ENCODE measurements around the gene SASH3. TPM values are rescaled to one million over a fixed set of nuclear protein-coding genes. Genes with fewer than 3 reads are reported as not detected.

Gene SASH3
- total RNA-seq, 2 experiments from 2014 or later: 229 to 245 TPM

DNA sequence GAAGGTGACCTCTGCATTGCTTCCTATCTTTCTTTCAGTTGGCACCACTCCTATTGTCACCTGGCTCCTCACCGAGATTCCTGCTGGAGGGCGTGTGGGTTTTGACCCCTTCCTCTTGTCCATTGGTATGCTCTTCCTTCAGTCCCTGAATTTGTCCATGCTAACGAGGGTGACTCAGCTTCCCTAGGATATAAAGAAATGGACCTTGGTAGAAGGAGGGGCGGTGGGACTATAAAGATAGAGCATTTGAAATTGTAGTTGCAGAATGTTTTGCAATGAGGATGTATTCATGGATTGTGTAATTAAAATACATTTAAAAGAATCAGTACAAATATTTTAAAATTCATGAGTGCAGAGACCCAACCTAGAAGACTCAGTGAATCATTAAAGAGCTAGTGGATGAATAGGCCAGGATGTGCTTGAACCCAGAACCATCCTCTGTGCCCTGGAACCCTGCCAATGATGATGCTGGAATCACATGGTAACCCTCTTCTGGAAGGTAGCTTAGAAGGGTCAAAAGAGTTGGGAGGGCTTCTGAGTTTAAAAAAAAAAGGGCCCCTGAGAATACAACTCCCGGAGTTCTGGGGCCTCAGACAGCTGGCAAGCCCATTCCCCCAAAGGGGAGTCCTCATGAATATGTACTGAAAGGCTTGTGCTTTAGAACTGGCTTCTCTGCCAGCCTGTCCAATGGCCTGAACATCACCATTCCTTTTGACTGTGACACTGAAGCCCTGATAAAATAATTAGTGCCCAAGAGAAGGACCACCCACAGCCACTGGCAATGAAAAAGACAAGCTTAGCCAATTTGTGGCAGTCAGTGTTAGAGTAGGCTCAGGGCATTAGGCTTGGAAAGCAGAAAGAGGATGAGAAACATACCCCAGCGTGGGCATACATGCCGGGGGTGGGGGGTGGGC, 32.9 kb upstream of the SASH3 start:
- no peak overlapping the region for H3K4me3 Mint-ChIP-seq
- H3K9me3 Mint-ChIP-seq: no peaks in the 10 kb centered on the region
- peaks cover 41% of the 10 kb centered on the region for H3K4me1 Mint-ChIP-seq
- H3K27ac Mint-ChIP-seq: no peak overlapping the region
- H3K36me3 Mint-ChIP-seq (ENCODE audit: low read depth): no peaks in the 10 kb centered on the region
- no peak for DNase-seq
- POLR2A ChIA-PET: interaction anchor here (0.6 to 5.5 kb wide), 3 partner anchors 11 to 43 kb away, joined by 4 to 45 read pairs (median 34); partner anchors contain the start of gene SASH3
- H3K27me3 Mint-ChIP-seq: no peaks in the 10 kb centered on the region
- CTCF ChIA-PET: interaction anchor here (1.0 to 2.0 kb wide), 5 partner anchors 9 to 109 kb away, joined by 3 to 7 read pairs (median 3); no protein-coding TSS in a partner anchor

DNA sequence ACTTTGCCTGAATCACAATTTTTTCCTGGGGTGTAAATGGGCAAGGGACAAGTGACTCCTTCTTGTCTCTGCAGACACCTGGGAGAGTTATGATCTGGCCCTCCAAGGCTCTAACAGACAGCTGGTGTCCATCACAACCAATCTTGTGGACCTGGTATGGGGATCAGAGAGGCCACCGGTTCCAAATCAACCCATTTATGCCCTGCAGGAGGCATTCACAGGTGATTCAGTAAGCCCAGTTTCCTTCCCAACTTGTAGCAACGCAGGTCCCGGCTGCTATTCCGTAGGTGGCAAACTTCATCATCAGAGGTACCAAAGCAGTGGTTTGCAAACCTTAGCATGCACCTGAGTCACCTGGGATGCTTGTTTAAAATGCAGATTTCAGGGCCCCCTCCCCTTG, 32.2 kb upstream of the SASH3 start:
- Mint-ChIP-seq H3K27ac (no peak overlapping the region), H3K27me3 (no peaks in the 10 kb centered on the region), H3K9me3 (no peaks in the 10 kb centered on the region), H3K36me3 (ENCODE audit: low read depth) (no peaks in the 10 kb centered on the region), H3K4me3 (no peak overlapping the region), H3K4me1 (peaks cover 38% of the 10 kb centered on the region)
- POLR2A ChIA-PET: interaction anchor here (5.5 kb wide), 1 partner anchor 10 kb away, joined by 45 read pairs; no protein-coding TSS in a partner anchor
- DNase-seq: no peak
- CTCF ChIA-PET: interaction anchor here (1.2 to 1.5 kb wide), 2 partner anchors 8 to 12 kb away, joined by 3 to 5 read pairs; no protein-coding TSS in a partner anchor

- ChIA-PET POLR2A (no interaction called here), CTCF (no interaction called here)
- no peaks in the 10 kb centered on the region for H3K36me3 Mint-ChIP-seq (ENCODE audit: low read depth)
- H3K4me3 Mint-ChIP-seq: no peak overlapping the region
- H3K4me1 Mint-ChIP-seq: peaks cover 31% of the 10 kb centered on the region
- H3K9me3 Mint-ChIP-seq: no peaks in the 10 kb centered on the region
- no peaks in the 10 kb centered on the region for H3K27me3 Mint-ChIP-seq
- no peak for DNase-seq
- no peak overlapping the region for H3K27ac Mint-ChIP-seq
Observed at GRCh38 chrX:129748305-129748704, 31.4 kb upstream of the SASH3 start.

DNA sequence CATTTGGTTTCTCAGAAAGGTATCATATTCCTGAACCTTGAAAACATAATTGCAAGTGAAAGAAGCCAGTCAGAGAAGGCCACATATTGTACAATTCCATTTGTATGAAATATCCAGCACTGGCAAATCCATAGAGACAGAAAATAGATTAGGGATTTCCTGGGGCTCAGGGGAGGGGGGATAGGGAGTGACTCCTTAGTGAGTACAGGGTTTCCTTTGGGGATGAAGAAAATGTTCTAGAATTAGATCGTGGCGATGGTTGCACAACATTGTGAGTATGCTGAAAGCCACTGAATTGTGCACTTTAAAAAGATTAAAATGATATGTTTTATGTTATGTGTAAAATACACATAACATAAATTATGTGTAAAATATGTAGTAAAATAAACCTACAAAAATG, 30.7 kb upstream of the SASH3 start:
- H3K27ac Mint-ChIP-seq: no peak overlapping the region
- DNase-seq: no peak
- ChIA-PET CTCF (no interaction called here), POLR2A (no interaction called here)
- H3K9me3 Mint-ChIP-seq: no peaks in the 10 kb centered on the region
- H3K36me3 Mint-ChIP-seq (ENCODE audit: low read depth): no peaks in the 10 kb centered on the region
- H3K27me3 Mint-ChIP-seq: no peaks in the 10 kb centered on the region
- peaks cover 29% of the 10 kb centered on the region for H3K4me1 Mint-ChIP-seq
- no peak overlapping the region for H3K4me3 Mint-ChIP-seq

GRCh38 chrX:129750971-129751370, 28.8 kb upstream of the SASH3 start:
- Mint-ChIP-seq H3K9me3 (no peaks in the 10 kb centered on the region), H3K36me3 (ENCODE audit: low read depth) (no peaks in the 10 kb centered on the region), H3K4me1 (peaks cover 28% of the 10 kb centered on the region), H3K4me3 (no peak overlapping the region), H3K27me3 (no peaks in the 10 kb centered on the region), H3K27ac (no peak overlapping the region)
- no peak for DNase-seq
- ChIA-PET POLR2A (interaction anchor here (6.2 kb wide), 1 partner anchor 31 kb away, joined by 82 read pairs; the partner anchor contains the start of gene SASH3), CTCF (no interaction called here)

GRCh38 chrX:129754056-129755024, 25.4 kb upstream of the SASH3 start:
- H3K27me3 Mint-ChIP-seq: no peaks in the 10 kb centered on the region
- no peak for DNase-seq
- no peak overlapping the region for H3K4me3 Mint-ChIP-seq
- ChIA-PET POLR2A (interaction anchor here (1.3 to 6.2 kb wide), 4 partner anchors 18 to 50 kb away, joined by 3 to 82 read pairs (median 8); partner anchors contain the start of gene SASH3), CTCF (interaction anchor here (0.6 to 2.6 kb wide), 9 partner anchors 10 to 115 kb away, joined by 3 to 38 read pairs (median 13); partner anchors contain the start of genes SASH3 and XPNPEP2)
- H3K36me3 Mint-ChIP-seq (ENCODE audit: low read depth): no peaks in the 10 kb centered on the region
- H3K27ac Mint-ChIP-seq: peak overlapping the region; percentile 86
- peaks cover 55% of the 10 kb centered on the region for H3K4me1 Mint-ChIP-seq
- H3K9me3 Mint-ChIP-seq: no peaks in the 10 kb centered on the region

DNA sequence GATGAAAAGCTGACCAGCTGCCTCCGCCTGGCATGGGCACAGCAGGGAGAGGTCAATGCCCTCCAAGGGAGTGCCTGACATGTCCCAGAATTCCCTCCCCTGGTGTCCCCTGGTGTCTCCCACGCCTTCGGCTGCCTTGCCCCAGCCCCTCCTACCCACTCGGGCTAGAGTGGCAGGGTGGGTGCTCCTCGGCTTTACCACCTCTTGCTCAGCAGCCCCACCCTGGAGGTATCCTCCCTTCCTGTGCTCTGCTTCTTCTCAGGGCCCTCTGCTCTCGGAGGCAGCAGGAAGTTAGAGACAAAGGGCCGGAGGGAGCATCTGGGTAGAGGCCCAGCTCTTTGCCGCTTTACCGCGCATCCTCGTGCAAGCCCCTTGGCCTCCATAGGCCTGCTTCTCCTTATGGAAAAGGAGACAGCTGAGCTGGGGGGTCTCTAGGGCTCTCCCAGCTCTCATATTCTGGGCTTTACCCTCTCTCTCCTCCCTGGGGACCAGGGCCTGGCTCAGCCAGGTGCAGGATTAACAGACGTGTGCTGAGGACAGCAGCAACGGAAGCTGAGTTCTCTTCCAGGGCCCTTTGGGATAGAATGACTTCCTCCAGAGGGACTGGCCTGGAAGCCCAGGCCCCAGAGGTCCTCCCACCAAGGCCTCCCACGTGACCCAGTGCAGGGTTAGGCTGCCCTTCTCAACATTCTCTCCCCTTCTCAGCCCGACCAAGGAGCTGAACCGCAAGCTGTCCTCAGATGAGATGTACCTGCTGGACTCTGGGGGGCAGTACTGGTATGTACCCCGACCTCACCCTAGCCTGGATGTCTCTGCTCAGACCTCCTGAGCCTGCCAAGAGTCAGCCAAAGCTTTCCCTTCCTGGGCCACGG, 23.7 kb upstream of the SASH3 start:
- DNase-seq: peak; percentile 44
- ChIA-PET CTCF (interaction anchor here (0.7 to 2.6 kb wide), 18 partner anchors 9 to 324 kb away, joined by 3 to 38 read pairs (median 5); partner anchors contain the start of genes APLN, SASH3 and XPNPEP2), POLR2A (interaction anchor here (1.1 to 6.2 kb wide), 10 partner anchors 11 to 68 kb away, joined by 3 to 82 read pairs (median 5); partner anchors contain the start of gene SASH3)
- no peaks in the 10 kb centered on the region for H3K27me3 Mint-ChIP-seq
- H3K36me3 Mint-ChIP-seq (ENCODE audit: low read depth): peaks cover 8% of the 10 kb centered on the region
- peak overlapping the region; percentile 86 for H3K27ac Mint-ChIP-seq
- no peaks in the 10 kb centered on the region for H3K9me3 Mint-ChIP-seq
- peaks cover 71% of the 10 kb centered on the region for H3K4me1 Mint-ChIP-seq
- peak overlapping the region; percentile 72 for H3K4me3 Mint-ChIP-seq

DNA sequence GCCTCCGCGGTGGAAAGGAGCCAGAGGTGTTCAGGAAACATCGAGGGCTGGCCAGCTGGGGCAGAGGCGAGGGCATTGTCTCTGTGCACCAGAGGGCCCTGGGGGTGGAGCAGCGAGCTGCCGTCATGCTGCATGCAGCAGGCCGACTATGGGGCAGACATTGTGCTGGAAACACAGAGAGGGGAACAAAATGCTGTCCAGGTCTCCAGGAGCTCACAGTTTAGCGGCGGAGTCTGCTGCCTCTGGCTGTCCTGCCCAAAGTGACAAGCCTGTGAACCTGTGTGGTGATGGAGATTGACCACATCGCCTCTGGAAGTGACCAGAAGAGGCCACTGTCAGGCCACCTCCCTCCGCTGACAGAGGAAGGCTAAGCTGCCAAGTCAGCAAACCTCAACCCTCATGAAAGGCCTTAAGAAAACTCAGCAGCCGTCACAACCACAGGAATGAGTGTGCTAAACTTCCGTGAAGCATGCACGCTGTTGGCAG, 20.1 kb upstream of the SASH3 start:
- DNase-seq: peak; percentile 75
- Mint-ChIP-seq H3K27ac (peak overlapping the region; percentile 94), H3K4me1 (peaks cover 68% of the 10 kb centered on the region), H3K27me3 (no peaks in the 10 kb centered on the region), H3K9me3 (no peaks in the 10 kb centered on the region), H3K36me3 (ENCODE audit: low read depth) (peaks cover 13% of the 10 kb centered on the region), H3K4me3 (peak overlapping the region; percentile 16)
- ChIA-PET POLR2A (interaction anchor here (1.2 to 7.2 kb wide), 5 partner anchors 14 to 37 kb away, joined by 3 to 354 read pairs (median 16); partner anchors contain the start of gene SASH3), CTCF (interaction anchor here (0.8 to 4.7 kb wide), 12 partner anchors 9 to 301 kb away, joined by 3 to 35 read pairs (median 5); partner anchors contain the start of gene SASH3)

- Mint-ChIP-seq H3K9me3 (no peaks in the 10 kb centered on the region), H3K27ac (peak overlapping the region; percentile 94), H3K36me3 (ENCODE audit: low read depth) (peaks cover 13% of the 10 kb centered on the region), H3K4me1 (peaks cover 62% of the 10 kb centered on the region), H3K4me3 (peak overlapping the region; percentile 21), H3K27me3 (no peaks in the 10 kb centered on the region)
- POLR2A ChIA-PET: interaction anchor here (1.2 to 7.2 kb wide), 5 partner anchors 15 to 36 kb away, joined by 3 to 354 read pairs (median 16); partner anchors contain the start of gene SASH3
- CTCF ChIA-PET: interaction anchor here (0.8 to 4.7 kb wide), 10 partner anchors 8 to 301 kb away, joined by 3 to 35 read pairs (median 5); partner anchors contain the start of gene SASH3
- no peak for DNase-seq
Observed at GRCh38 chrX:129760155-129760554, 19.6 kb upstream of the SASH3 start.

DNA sequence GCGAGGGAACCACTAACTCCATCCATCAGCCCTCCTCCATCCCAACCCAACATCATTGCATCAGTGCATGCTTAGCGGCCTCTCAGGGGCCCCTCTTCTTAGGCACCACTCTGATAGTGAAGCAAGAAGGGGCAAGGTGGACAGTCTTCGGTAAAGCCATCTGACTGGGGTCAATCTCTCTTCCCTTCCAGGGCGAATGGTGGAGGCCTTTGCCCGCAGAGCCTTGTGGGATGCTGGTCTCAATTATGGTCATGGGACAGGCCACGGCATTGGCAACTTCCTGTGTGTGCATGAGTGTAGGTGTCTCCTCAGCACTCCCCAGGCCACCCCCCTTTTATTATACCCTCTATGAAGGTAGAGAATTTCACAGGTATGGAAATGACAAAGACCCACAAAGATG, 18.8 kb upstream of the SASH3 start:
- no peaks in the 10 kb centered on the region for H3K27me3 Mint-ChIP-seq
- no peaks in the 10 kb centered on the region for H3K9me3 Mint-ChIP-seq
- DNase-seq: no peak
- peaks cover 57% of the 10 kb centered on the region for H3K4me1 Mint-ChIP-seq
- no peak overlapping the region for H3K4me3 Mint-ChIP-seq
- H3K36me3 Mint-ChIP-seq (ENCODE audit: low read depth): peaks cover 15% of the 10 kb centered on the region
- ChIA-PET POLR2A (interaction anchor here (7.2 kb wide), 1 partner anchor 14 kb away, joined by 354 read pairs; the partner anchor contains the start of gene SASH3), CTCF (interaction anchor here (3.9 to 4.7 kb wide), 2 partner anchors 11 to 21 kb away, joined by 31 to 35 read pairs; partner anchors contain the start of gene SASH3)
- peak overlapping the region; percentile 94 for H3K27ac Mint-ChIP-seq

GRCh38 chrX:129761596-129761995, 18.2 kb upstream of the SASH3 start:
- POLR2A ChIA-PET: interaction anchor here (7.2 kb wide), 1 partner anchor 14 kb away, joined by 354 read pairs; the partner anchor contains the start of gene SASH3
- peaks cover 54% of the 10 kb centered on the region for H3K4me1 Mint-ChIP-seq
- CTCF ChIA-PET: interaction anchor here (4.7 kb wide), 1 partner anchor 11 kb away, joined by 31 read pairs; no protein-coding TSS in a partner anchor

More at GRCh38 chrX:129761596-129761995, 18.2 kb upstream of the SASH3 start:
- Mint-ChIP-seq H3K36me3 (ENCODE audit: low read depth) (peaks cover 16% of the 10 kb centered on the region), H3K9me3 (no peaks in the 10 kb centered on the region), H3K27ac (no peak overlapping the region), H3K4me3 (no peak overlapping the region), H3K27me3 (no peaks in the 10 kb centered on the region)
- no peak for DNase-seq
